Measurements from ENCODE around the gene NTSR2. TPM values are rescaled to one million over a fixed set of nuclear protein-coding genes. Genes with fewer than 3 reads are reported as not detected.
"Not testable (repeated sequence)": the region's sequence is repeated elsewhere in the genome, so short reads cannot be mapped to it uniquely, and the experiment has no call there.

The NTSR2 gene
- total RNA-seq, 1 experiment from 2014 or later, result not detected

- TF ChIP-seq CTCF (conservative IDR thresholded peaks at IDR 0.05; ENCODE audit: low read depth, low read length) (no peak), EZH2 (IDR thresholded peaks at IDR 0.05; ENCODE audit: low read length, unreplicated experiment) (no peak), EZH2phosphoT487 (IDR thresholded peaks at IDR 0.05; ENCODE audit: borderline replicate concordance, low read length) (no peak)
- Histone ChIP-seq H3K9ac (ENCODE audit: low read length) (no peak overlapping the region), H4K20me1 (ENCODE audit: low read length) (no peaks in the 10 kb centered on the region), H2AFZ (ENCODE audit: low read length) (no peak overlapping the region), H3K4me2 (ENCODE audit: low read length) (peak overlapping the region; percentile 55), H3K27me3 (ENCODE audit: low read length) (no peaks in the 10 kb centered on the region), H3F3A (ENCODE audit: low read length, unreplicated experiment) (no peaks in the 10 kb centered on the region), H3K9me3 (ENCODE audit: low read length) (no peaks in the 10 kb centered on the region), H3K4me3 (ENCODE audit: low read length) (peak overlapping the region; percentile 25; the same call in 1 of the 2 replicates), H3K36me3 (ENCODE audit: low read depth, low read length) (no peaks in the 10 kb centered on the region), H3K4me1 (ENCODE audit: insufficient read depth, low read length) (peaks cover 46% of the 10 kb centered on the region), H3K9me2 (replicated peaks; ENCODE audit: low read length) (no peaks in the 10 kb centered on the region), H3K79me2 (ENCODE audit: low read length) (no peaks in the 10 kb centered on the region), H3K27ac (ENCODE audit: low read length) (peak overlapping the region; percentile 48)
- intact Hi-C loops (cut with micrococcal nuclease), result no loop called here
- peak; percentile 92 for DNase-seq
- BruUV-seq (replicated peaks), result no TSS peak
- ATAC-seq, result peak; percentile 98
- POLR2A ChIA-PET (ENCODE audit: unreplicated experiment), result interaction anchor here (0.6 kb wide), 3 partner anchors 47 to 90 kb away, joined by 3 to 5 read pairs (median 4); no protein-coding TSS in a partner anchor
- CTCF ChIA-PET, result interaction anchor here (1.1 kb wide), 1 partner anchor 83 kb away, joined by 5 read pairs; the partner anchor contains the start of gene LPIN1
These were observed 6.6 kb downstream of the NTSR2 start for GRCh38 chr2:11663427-11663826.

GRCh38 chr2:11662882-11663281, 7.1 kb downstream of the NTSR2 start:
- Histone ChIP-seq H3K9me2 (replicated peaks; ENCODE audit: low read length) (no peaks in the 10 kb centered on the region), H3K4me2 (ENCODE audit: low read length) (peak overlapping the region; percentile 55), H3F3A (ENCODE audit: low read length, unreplicated experiment) (no peaks in the 10 kb centered on the region), H3K4me3 (ENCODE audit: low read length) (peak overlapping the region; percentile 25; the same call in 1 of the 2 replicates), H3K79me2 (ENCODE audit: low read length) (no peaks in the 10 kb centered on the region), H3K9ac (ENCODE audit: low read length) (no peak overlapping the region), H3K27ac (ENCODE audit: low read length) (peak overlapping the region; percentile 48), H3K4me1 (ENCODE audit: insufficient read depth, low read length) (peaks cover 52% of the 10 kb centered on the region), H3K36me3 (ENCODE audit: low read depth, low read length) (no peaks in the 10 kb centered on the region), H3K9me3 (ENCODE audit: low read length) (no peaks in the 10 kb centered on the region), H2AFZ (ENCODE audit: low read length) (no peak overlapping the region), H3K27me3 (ENCODE audit: low read length) (no peaks in the 10 kb centered on the region), H4K20me1 (ENCODE audit: low read length) (no peaks in the 10 kb centered on the region)
- DNase-seq, result no peak
- ATAC-seq, result no peak
- no TSS peak for BruUV-seq (replicated peaks)
- TF ChIP-seq EZH2phosphoT487 (IDR thresholded peaks at IDR 0.05; ENCODE audit: borderline replicate concordance, low read length) (no peak), EZH2 (IDR thresholded peaks at IDR 0.05; ENCODE audit: low read length, unreplicated experiment) (no peak), CTCF (conservative IDR thresholded peaks at IDR 0.05; ENCODE audit: low read depth, low read length) (no peak)
- intact Hi-C loops (cut with micrococcal nuclease), result no loop called here
- CTCF ChIA-PET, result interaction anchor here (1.1 kb wide), 1 partner anchor 84 kb away, joined by 5 read pairs; the partner anchor contains the start of gene LPIN1
- POLR2A ChIA-PET (ENCODE audit: unreplicated experiment), result interaction anchor here (0.6 kb wide), 2 partner anchors 57 to 90 kb away, joined by 4 to 5 read pairs; no protein-coding TSS in a partner anchor

- Histone ChIP-seq H3K9me2 (replicated peaks; ENCODE audit: low read length) (no peaks in the 10 kb centered on the region), H3K36me3 (ENCODE audit: low read depth, low read length) (no peaks in the 10 kb centered on the region), H2AFZ (ENCODE audit: low read length) (no peak overlapping the region), H3K4me1 (ENCODE audit: insufficient read depth, low read length) (peaks cover 54% of the 10 kb centered on the region), H3K4me2 (ENCODE audit: low read length) (no peak overlapping the region), H3K27ac (ENCODE audit: low read length) (no peak overlapping the region), H3F3A (ENCODE audit: low read length, unreplicated experiment) (no peaks in the 10 kb centered on the region), H4K20me1 (ENCODE audit: low read length) (no peaks in the 10 kb centered on the region), H3K9ac (ENCODE audit: low read length) (no peak overlapping the region), H3K79me2 (ENCODE audit: low read length) (no peaks in the 10 kb centered on the region), H3K9me3 (ENCODE audit: low read length) (no peaks in the 10 kb centered on the region), H3K27me3 (ENCODE audit: low read length) (no peaks in the 10 kb centered on the region), H3K4me3 (ENCODE audit: low read length) (no peak overlapping the region)
- POLR2A ChIA-PET (ENCODE audit: unreplicated experiment), result no interaction called here
- ATAC-seq (no peak), DNase-seq (no peak)
- CTCF ChIA-PET, result no interaction called here
- no TSS peak for BruUV-seq (replicated peaks)
- intact Hi-C loops (cut with micrococcal nuclease), result no loop called here
- TF ChIP-seq EZH2 (IDR thresholded peaks at IDR 0.05; ENCODE audit: low read length, unreplicated experiment) (no peak), CTCF (conservative IDR thresholded peaks at IDR 0.05; ENCODE audit: low read depth, low read length) (no peak), EZH2phosphoT487 (IDR thresholded peaks at IDR 0.05; ENCODE audit: borderline replicate concordance, low read length) (no peak)
These were observed 8.0 kb downstream of the NTSR2 start for GRCh38 chr2:11661891-11662435.

- H3F3A ChIP-seq (ENCODE audit: low read length, unreplicated experiment); H3K9me2 ChIP-seq (replicated peaks; ENCODE audit: low read length); H3K36me3 ChIP-seq (ENCODE audit: low read depth, low read length); H3K4me3 ChIP-seq (ENCODE audit: low read length); DNase-seq; H3K27ac ChIP-seq (ENCODE audit: low read length); H3K4me2 ChIP-seq (ENCODE audit: low read length); H2AFZ ChIP-seq (ENCODE audit: low read length); H3K9me3 ChIP-seq (ENCODE audit: low read length); ATAC-seq; H3K9ac ChIP-seq (ENCODE audit: low read length); CTCF ChIA-PET; H3K79me2 ChIP-seq (ENCODE audit: low read length); BruUV-seq (replicated peaks); POLR2A ChIA-PET (ENCODE audit: unreplicated experiment); H3K27me3 ChIP-seq (ENCODE audit: low read length); intact Hi-C loops (cut with micrococcal nuclease); H4K20me1 ChIP-seq (ENCODE audit: low read length): not testable (repeated sequence)
- H3K4me1 ChIP-seq (ENCODE audit: insufficient read depth, low read length), result peaks cover 54% of the 10 kb centered on the region
These were observed 9.6 kb downstream of the NTSR2 start for GRCh38 chr2:11660396-11660795.

Measured in PC-3 (cell line).